ENCODE data around the gene LCN6.
A peak's percentile ranks its signal among the peaks of the same experiment; 100 is the strongest.
"Not testable (repeated sequence)": the region's sequence is repeated elsewhere in the genome, so short reads cannot be mapped to it uniquely, and the experiment has no call there.

Gene LCN6

GRCh38 chr9:136784249-136784996 lies 36.1 kb upstream of the LCN6 start:
- DNase-seq (ENCODE audit: low spot score) = peak; percentile 28

GRCh38 chr9:136782452-136782851 lies 34.1 kb upstream of the LCN6 start:
- no peak for DNase-seq (ENCODE audit: low spot score)

DNA sequence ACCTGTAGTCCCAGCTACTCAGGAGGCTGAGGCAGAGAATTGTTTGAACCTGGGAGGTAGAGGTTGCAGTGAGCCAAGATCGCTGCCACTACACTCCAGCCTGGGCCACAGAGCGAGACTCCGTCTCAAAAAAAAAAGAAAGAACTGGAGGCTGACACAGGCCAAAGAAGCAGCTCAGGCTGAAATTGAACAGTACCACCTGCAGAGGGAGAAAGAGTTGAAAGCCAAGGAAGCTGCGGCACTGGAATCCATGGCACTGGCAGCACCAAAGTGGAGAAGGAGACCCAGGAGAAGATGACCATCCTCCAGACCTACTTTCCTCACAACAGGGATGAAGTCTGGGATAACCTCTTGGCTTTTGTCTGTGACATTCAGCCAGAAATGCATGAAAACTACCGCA lies 31.5 kb upstream of the LCN6 start:
- DNase-seq (ENCODE audit: low spot score) = no peak

- no peak for DNase-seq (ENCODE audit: low spot score)
Measured at GRCh38 chr9:136777359-136777758, 29.0 kb upstream of the LCN6 start.

DNA sequence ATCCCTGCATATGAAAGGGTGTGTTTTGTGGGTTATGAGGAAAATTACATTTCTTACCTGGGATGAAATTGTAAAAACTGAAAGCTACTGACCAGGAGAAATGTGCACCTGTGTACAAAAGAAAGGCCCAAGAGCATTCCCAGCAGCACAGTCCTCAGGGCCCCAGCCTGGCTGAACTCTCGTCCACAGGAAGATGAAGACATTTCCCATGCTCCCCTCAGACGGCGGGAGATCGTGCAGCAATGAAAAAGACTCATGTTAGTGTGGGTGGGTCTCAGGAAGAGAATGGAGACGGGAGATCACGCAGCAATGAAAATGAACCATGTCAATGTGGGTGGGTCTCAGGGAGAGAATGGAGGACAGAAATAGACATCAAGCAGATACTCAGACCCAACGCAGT lies 28.6 kb upstream of the LCN6 start:
- DNase-seq (ENCODE audit: low spot score) = no peak

DNA sequence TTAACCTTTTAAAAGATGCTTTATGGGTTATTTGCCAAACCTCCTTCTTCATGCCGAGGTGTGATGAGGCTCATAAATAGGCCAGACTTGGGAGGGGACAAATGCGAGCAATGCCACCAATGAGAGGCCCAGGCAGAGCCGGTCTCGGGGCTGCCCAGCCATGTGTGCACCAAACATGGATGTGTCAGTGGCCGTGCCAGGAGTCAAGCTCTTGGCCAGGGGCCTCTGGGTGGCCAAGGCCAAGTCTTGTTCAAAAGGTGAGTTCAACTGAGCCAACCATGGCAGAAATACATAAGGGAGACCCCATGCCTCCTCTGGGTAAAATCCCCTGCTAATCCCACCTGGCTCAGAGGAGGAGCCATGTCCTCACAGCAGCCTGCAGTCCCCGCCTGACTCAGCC lies 26.9 kb upstream of the LCN6 start:
- no peak for DNase-seq (ENCODE audit: low spot score)

DNA sequence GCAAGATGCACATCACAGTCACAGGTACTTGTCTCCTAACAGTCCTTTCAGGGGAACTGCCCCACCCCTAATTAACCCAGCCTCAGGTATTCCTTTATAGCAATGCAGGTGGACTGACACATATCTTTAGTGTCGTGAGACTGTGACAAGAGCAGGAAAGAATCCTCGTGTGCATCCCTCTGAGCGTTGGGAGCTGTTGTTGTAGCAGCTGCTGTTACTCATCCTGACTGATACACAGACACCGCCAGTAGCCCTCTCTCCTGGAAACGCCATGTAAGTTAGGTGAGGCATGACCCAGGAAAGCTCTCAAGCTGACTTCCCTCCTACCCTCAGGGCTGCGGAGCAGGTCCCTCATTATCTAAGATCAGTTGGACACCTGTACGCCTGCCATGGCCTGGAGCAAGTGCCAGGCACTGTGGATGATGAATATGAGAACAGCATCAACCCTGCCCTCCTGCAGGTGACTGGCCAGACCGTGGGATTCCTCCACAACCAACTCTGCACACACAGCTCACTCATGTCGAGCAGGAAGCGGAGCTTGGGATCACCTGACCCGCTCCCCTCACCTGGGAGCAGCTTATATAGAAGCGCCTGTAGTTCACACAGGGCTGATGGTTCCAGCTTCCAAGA lies 26.2 kb upstream of the LCN6 start:
- DNase-seq (ENCODE audit: low spot score) = no peak

DNA sequence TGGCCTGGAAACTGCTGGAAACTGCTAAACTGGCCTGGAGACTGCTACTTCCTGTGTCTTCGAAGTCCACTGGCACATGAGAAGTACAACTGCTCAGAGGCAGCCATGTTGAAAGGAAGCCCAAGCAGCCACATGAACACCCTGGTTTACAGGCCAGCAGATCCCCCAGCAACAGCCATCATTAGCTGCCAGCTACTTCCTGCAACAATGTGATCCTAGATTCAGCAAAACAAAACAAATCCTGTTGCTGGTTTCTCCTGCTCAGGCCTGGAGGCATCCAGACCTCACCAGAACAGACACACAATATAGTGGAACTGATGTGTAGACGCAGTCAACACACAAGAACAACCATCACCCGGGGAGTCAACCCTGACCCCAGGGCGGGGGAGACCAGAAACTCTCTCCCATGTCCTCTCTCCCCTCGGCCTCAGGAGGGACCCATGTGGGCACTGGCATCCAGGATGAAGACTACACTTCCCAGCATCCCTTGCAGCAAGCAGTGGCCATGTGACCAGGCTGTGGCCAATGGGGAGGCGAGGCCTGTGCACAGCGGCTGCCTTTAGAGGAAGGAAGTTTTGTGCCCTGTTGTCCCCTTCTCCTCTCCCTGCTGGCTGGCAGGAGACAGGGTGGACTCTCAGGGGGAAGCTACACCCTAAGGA lies 25.2 kb upstream of the LCN6 start:
- DNase-seq (ENCODE audit: low spot score) = no peak

GRCh38 chr9:136771907-136772415 lies 23.6 kb upstream of the LCN6 start:
- DNase-seq (ENCODE audit: low spot score) = no peak

DNA sequence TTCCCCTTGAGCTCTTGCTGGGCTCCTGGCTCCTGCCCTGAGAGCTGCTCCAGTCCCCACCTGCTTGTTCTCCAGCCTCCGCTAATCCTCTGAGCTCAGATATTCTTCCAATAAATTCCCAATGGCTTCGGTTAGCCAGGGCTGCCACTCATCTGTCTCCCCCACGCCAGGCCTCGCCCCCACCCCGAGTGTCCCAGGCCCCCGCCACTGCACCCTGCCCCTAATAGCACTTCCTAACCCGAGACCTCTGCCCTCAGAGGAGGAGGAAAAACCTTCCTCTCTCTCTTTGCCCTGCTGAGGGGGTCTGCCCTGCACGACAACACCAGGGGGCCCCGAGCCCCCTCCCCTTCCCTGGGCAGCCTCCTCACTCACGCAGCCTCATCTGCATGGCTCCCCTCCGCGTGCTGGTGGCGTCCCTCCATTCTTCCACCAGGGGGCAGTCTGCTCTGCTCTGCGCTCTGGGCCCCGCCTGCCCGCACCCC lies 21.4 kb upstream of the LCN6 start:
- peak; percentile 60 for DNase-seq (ENCODE audit: low spot score)

- peak; percentile 57 for DNase-seq (ENCODE audit: low spot score)
Measured at GRCh38 chr9:136766410-136767120, 18.2 kb upstream of the LCN6 start.

DNA sequence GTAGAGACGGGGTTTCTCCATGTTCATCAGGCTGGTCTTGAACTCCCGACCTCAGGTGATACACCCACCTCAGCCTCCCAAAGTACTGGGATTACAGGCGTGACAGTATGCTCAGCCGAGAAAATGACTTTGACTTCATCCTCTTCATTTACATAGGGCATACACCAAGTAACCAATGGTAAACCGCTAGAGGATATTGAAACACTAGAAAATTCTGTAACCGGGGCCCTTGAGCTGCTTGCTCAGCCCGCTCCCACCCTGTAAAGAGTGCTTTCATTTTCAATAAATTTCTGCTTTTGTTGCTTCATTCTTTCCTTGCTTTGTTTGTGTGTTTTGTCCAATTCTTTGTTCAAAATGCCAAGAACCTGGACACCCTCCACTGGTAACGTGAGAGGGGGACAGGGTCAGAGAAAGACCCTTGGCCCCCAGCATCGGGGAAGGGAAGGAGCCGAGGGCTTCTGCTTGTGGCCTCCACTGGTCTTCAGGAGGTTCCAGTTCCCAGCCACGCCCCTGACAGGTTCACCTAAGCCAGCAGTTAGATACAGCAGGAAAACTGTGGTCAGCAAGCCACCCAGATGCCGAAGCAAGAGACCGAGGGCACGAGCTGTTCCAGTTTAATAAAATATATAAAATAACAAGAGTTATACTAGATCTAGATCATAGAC lies 17.6 kb upstream of the LCN6 start:
- DNase-seq (ENCODE audit: low spot score) = not testable (repeated sequence)

- no peak for DNase-seq (ENCODE audit: low spot score)
Measured at GRCh38 chr9:136765041-136765440, 16.7 kb upstream of the LCN6 start.

- DNase-seq (ENCODE audit: low spot score) = no peak
Measured at GRCh38 chr9:136764301-136764891, 16.1 kb upstream of the LCN6 start, which contains the start of gene LCN15. Gene LCN15, minus strand, starts transcription at chr9:136764518. Its CDS starts 30 bp downstream, at chr9:136764488.

DNA sequence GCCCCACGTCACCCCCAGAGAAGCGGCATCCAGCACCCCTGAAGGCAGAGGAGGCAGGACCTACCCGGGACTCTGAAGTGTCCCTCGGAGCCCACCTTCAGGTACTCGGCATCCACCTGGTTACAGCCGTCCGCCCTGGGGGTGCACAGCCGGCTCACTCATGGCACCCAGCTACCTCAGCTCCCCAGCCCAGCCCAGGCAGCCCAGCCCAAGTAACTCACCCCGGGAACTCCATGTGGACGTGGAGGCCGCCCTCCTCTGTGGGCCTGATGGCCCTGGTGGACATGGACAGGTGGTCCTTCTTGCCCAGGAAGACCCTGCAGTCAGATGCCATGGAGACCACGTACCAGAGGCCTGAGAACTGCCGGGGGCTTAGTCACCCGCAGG lies 15.3 kb upstream of the LCN6 start:
- no peak for DNase-seq (ENCODE audit: low spot score)

DNA sequence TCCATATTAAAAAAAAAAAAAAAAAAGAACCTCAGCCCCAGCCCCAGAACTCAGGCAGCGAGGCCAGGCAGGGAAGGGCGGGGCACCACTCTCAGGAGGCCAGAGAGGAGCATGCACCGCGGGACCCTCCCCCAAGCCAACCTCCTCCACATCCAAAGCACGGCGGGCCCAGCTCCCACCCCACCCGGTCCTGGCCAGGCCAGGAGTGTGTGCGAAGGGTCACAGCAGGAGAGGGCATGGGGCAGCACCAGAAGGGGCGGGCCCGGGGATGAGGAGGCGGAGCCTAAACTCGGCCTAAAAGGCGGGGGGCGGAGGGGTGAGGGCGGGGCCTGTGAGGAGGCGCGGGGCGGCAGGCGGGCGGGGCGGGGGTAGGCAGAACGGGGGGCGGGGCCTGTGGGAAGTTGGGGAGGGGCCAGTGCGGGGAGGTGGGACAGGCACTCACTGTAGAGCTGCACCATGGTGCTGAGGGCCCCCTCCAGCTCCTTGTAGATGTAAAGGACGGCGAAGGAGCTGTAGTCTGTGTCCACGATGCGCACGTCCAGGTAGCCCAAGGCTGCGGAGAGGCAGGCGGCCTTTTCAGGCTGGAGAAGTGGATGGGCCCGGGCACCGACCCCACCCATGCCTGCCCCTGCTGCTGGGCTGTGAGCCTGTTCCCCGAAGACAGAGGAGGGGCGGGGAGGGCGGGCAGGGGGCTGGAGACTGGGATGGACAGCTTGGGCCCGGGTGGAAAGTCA lies 14.8 kb upstream of the LCN6 start:
- no peak for DNase-seq (ENCODE audit: low spot score)

GRCh38 chr9:136762221-136762691 lies 13.9 kb upstream of the LCN6 start:
- no peak for DNase-seq (ENCODE audit: low spot score)

- DNase-seq (ENCODE audit: low spot score) = no peak
Measured at GRCh38 chr9:136761545-136761981, 13.2 kb upstream of the LCN6 start.

DNA sequence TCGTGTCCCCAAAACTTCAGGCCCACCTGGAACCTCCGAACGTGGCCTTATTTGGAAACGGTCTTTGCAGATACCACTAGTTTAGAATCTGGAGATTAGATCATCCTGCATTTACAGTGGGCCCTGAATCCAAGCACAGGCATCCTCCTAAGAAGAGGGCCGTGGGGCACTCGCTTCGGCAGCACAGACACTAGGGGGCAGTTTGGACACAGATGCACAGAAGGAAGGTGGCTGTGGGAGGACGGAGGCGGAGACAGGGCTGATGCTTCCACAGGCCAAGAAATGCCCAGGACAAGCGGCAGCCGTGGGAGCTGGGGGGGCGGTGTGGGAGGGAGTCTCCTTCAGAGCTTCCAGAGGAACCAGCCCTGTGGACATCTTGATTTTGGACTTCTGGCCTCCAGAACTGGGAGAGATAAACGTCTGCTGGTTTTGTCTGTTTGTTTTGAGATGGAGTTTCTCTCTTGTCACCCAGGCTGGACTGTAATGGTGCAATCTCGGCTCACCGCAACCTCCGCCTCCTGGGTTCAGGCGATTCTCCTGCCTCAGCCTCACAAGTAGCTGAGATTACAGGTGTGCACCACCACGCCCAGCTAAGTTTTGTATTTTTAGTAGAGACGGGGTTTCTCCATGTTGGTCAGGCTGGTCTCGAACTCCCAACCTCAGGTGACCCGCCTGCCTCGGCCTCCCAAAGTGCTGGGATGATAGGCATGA lies 12.7 kb upstream of the LCN6 start:
- DNase-seq (ENCODE audit: low spot score) = not testable (repeated sequence)

- no peak for DNase-seq (ENCODE audit: low spot score)
Measured at GRCh38 chr9:136760424-136760823, 12.1 kb upstream of the LCN6 start.

Data from LoVo (cell line).